C4-2B (cell line): Measurements from ENCODE around the gene RNF130.

Experiments
- CTCF ChIP-seq: fragments of 450-650 bp; conservative IDR thresholded peaks from 2 replicates; pipeline ENCODE4 v1.5.1; 2017; ENCODE audit warnings: mild to moderate bottlenecking
- ZFX ChIP-seq: fragments of 450-650 bp; IDR thresholded peaks from 2 replicates; pipeline ENCODE4 v1.6.1; 2017

- TF ChIP-seq CTCF (no peak), ZFX (no peak)
These were observed 157.4 kb downstream of the RNF130 start for GRCh38 chr5:179914032-179914755.
